NCI-H2196 (cell line): ENCODE results near the gene FGF11.

Source experiments
- DNase-seq: peaks from one replicate; lab custom pipeline; 2025; ENCODE audit not compliant: unreplicated experiment; lab: John Stamatoyannopoulos, UW

FGF11 gene

GRCh38 chr17:7408252-7408727, 31.0 kb upstream of the FGF11 start:
- DNase-seq = no peak

GRCh38 chr17:7408863-7409262, 30.4 kb upstream of the FGF11 start:
- DNase-seq = no peak

GRCh38 chr17:7409716-7410115, 29.6 kb upstream of the FGF11 start:
- DNase-seq = no peak

GRCh38 chr17:7410634-7411426, 28.5 kb upstream of the FGF11 start:
- no peak for DNase-seq

GRCh38 chr17:7411427-7411750, 27.9 kb upstream of the FGF11 start:
- no peak for DNase-seq

- no peak for DNase-seq
These were observed 25.8 kb upstream of the FGF11 start for GRCh38 chr17:7413346-7413985.

- DNase-seq = no peak
These were observed 24.5 kb upstream of the FGF11 start for GRCh38 chr17:7414837-7415236.

- DNase-seq = no peak
These were observed 23.5 kb upstream of the FGF11 start for GRCh38 chr17:7415784-7416183.

- DNase-seq = no peak
These were observed 23.0 kb upstream of the FGF11 start for GRCh38 chr17:7416323-7416722.

- no peak for DNase-seq
These were observed 22.2 kb upstream of the FGF11 start for GRCh38 chr17:7417056-7417655.

- no peak for DNase-seq
These were observed 20.7 kb upstream of the FGF11 start for GRCh38 chr17:7418472-7419152.

- DNase-seq = no peak
These were observed 19.3 kb upstream of the FGF11 start, which contains the start of gene SPEM1 for GRCh38 chr17:7419819-7420610. TSS of gene SPEM1 (plus strand) at chr17:7420324. CDS start at chr17:7420385, 61 bp downstream.

GRCh38 chr17:7421186-7421585, 18.1 kb upstream of the FGF11 start:
- DNase-seq = no peak

- DNase-seq = no peak
These were observed 15.6 kb upstream of the FGF11 start for GRCh38 chr17:7423679-7424078.

- DNase-seq = no peak
These were observed 14.0 kb upstream of the FGF11 start, which contains the start of gene SPEM2 for GRCh38 chr17:7425316-7425715. TSS of gene SPEM2 (plus strand) at chr17:7425616. CDS start at chr17:7425689, 73 bp downstream.

- no peak for DNase-seq
These were observed 13.6 kb upstream of the FGF11 start for GRCh38 chr17:7425756-7426155.

- no peak for DNase-seq
These were observed 13.0 kb upstream of the FGF11 start for GRCh38 chr17:7426203-7426863.

- no peak for DNase-seq
These were observed 12.3 kb upstream of the FGF11 start for GRCh38 chr17:7426896-7427489.

GRCh38 chr17:7427549-7427948, 11.8 kb upstream of the FGF11 start:
- no peak for DNase-seq

GRCh38 chr17:7428557-7428956, 10.8 kb upstream of the FGF11 start, which contains the start of gene SPEM3:
TSS of gene SPEM3 (plus strand) at chr17:7428857. CDS start at chr17:7428903, 46 bp downstream.
- no peak for DNase-seq
